Activated CD4-positive, CD25-positive, alpha-beta regulatory T cell treated with anti-CD3 and anti-CD28 coated beads, Interleukin-2, amount 50 U/mL, for 72 hours (primary cell): ENCODE data around the gene C10orf143.

ENCODE experiments used
- DNase-seq: peaks from one replicate; pipeline ENCODE4 v3.0.0; 2021

C10orf143 gene

GRCh38 chr10:130050721-130051120 lies 59.9 kb downstream of the C10orf143 start:
- DNase-seq = no peak

- no peak for DNase-seq
Measured at GRCh38 chr10:130049987-130050386, 60.6 kb downstream of the C10orf143 start.

GRCh38 chr10:130049244-130049643 lies 61.4 kb downstream of the C10orf143 start:
- DNase-seq = no peak

GRCh38 chr10:130048081-130048480 lies 62.5 kb downstream of the C10orf143 start:
- DNase-seq = no peak

- DNase-seq = no peak
Measured at GRCh38 chr10:130047336-130047735, 63.3 kb downstream of the C10orf143 start.

- DNase-seq = no peak
Measured at GRCh38 chr10:130046591-130046990, 64.0 kb downstream of the C10orf143 start.

- DNase-seq = no peak
Measured at GRCh38 chr10:130045801-130046321, 64.8 kb downstream of the C10orf143 start.

- no peak for DNase-seq
Measured at GRCh38 chr10:130045091-130045652, 65.5 kb downstream of the C10orf143 start.

- DNase-seq = no peak
Measured at GRCh38 chr10:130044067-130045061, 66.3 kb downstream of the C10orf143 start.

- DNase-seq = no peak
Measured at GRCh38 chr10:130043491-130043890, 67.1 kb downstream of the C10orf143 start.

GRCh38 chr10:130042381-130042780 lies 68.2 kb downstream of the C10orf143 start:
- DNase-seq = no peak

GRCh38 chr10:130041451-130042371 lies 68.9 kb downstream of the C10orf143 start:
- no peak for DNase-seq

GRCh38 chr10:130040817-130041330 lies 69.8 kb downstream of the C10orf143 start:
- no peak for DNase-seq

GRCh38 chr10:130040351-130040750 lies 70.3 kb downstream of the C10orf143 start:
- no peak for DNase-seq

- DNase-seq = no peak
Measured at GRCh38 chr10:130039141-130039540, 71.5 kb downstream of the C10orf143 start.

GRCh38 chr10:130038611-130039109 lies 72.0 kb downstream of the C10orf143 start:
- DNase-seq = no peak

GRCh38 chr10:130038019-130038555 lies 72.5 kb downstream of the C10orf143 start:
- DNase-seq = no peak

GRCh38 chr10:130037169-130037661 lies 73.4 kb downstream of the C10orf143 start:
- DNase-seq = no peak

GRCh38 chr10:130036296-130037065 lies 74.1 kb downstream of the C10orf143 start:
- DNase-seq = no peak

- no peak for DNase-seq
Measured at GRCh38 chr10:130029209-130029608, 81.4 kb downstream of the C10orf143 start.

GRCh38 chr10:130028465-130028819 lies 82.2 kb downstream of the C10orf143 start:
- no peak for DNase-seq
